K562 (cell line): ENCODE measurements around the gene PXMP2. TPM values are rescaled to one million over a fixed set of nuclear protein-coding genes. Genes with fewer than 3 reads are reported as not detected.
A peak's percentile ranks its signal among the peaks of the same experiment; 100 is the strongest.

ENCODE experiments used
- ATAC-seq: fragments of 200-7000 bp; cut with Tn5 transposase; 3 replicates; pipeline ENCODE4 v1.9.1; 2020; ENCODE audit warnings: moderate library complexity
- BruUV-seq: library from RNA; stranded (reverse); fragments of 400-500 nt; replicated peaks from 2 replicates; lab custom pipeline; 2021; lab: Mats Ljungman, UMichigan
- CTCF ChIA-PET: fragments of 300-600 bp; formaldehyde crosslinking; extraction: SDS; loops from one replicate; lab custom pipeline; 2021; ENCODE audit warnings: low intra/inter-chr PET ratio; lab: Yijun Ruan, JAX
- POLR2A ChIA-PET: fragments of 300-600, 350-650 bp; sonication (Branson Sonifier 250); formaldehyde crosslinking; extraction: SDS; loops from one replicate; lab custom pipeline; 2021; ENCODE audit warnings: antibody characterized with exemption, inconsistent platforms; lab: Yijun Ruan, JAX
- DNase-seq, 4 experiments: peaks; one replicate each; pipeline versions ENCODE4 v3.0.0 to v3.0.0-alpha.2; 2011 to 2018; ENCODE audit warnings: low spot score in 3 of 4, mixed read lengths in 3 of 4; ENCODE audit errors: extremely low read depth in 1 of 4
- FAIRE-seq: peaks from 2 replicates; lab custom pipeline; 2011; peaks lifted over from hg19 to GRCh38; lab: Jason Lieb, UNC
- H2AFZ ChIP-seq: 2 replicates; pipeline ENCODE4 v1.6.0; 2011; ENCODE audit warnings: low read depth, low read length, control low read depth, inconsistent platforms
- H3K27ac ChIP-seq: fragments of 200-600 bp; 3 replicates; pipeline ENCODE4 v1.8.0; 2011; ENCODE audit warnings: low read depth, mild to moderate bottlenecking, control low read depth, inconsistent platforms, low read length, moderate library complexity, mixed read lengths; ENCODE audit errors: extremely low read depth
- H3K27me3 ChIP-seq, 2 experiments: fragments of 300-600 bp in 1 of 2; 2 replicates in 1 of 2; 3 replicates in 1 of 2; pipeline versions ENCODE4 v1.6.0 to v1.8.0; 2011; ENCODE audit warnings: inconsistent platforms in 2 of 2, low read length in 2 of 2, mild to moderate bottlenecking in 1 of 2, mixed read lengths in 1 of 2, moderate library complexity in 1 of 2; ENCODE audit not compliant: control insufficient read depth in 2 of 2, insufficient read depth in 2 of 2
- H3K36me3 ChIP-seq: fragments of 300-600 bp; 3 replicates; pipeline ENCODE4 v1.8.0; 2011; ENCODE audit warnings: mild to moderate bottlenecking, low read length, inconsistent platforms; ENCODE audit not compliant: control insufficient read depth, insufficient read depth
- H3K4me1 ChIP-seq, 2 experiments: fragments of 200-600 bp in 1 of 2; replicated peaks in 1 of 2; 2 replicates in 1 of 2; 3 replicates in 1 of 2; pipeline versions ENCODE4 v1.5.1 to v1.8.0; 2011; ENCODE audit warnings: inconsistent platforms in 2 of 2, low read length in 2 of 2, mild to moderate bottlenecking in 1 of 2, mixed read lengths in 1 of 2, moderate library complexity in 1 of 2; ENCODE audit not compliant: control insufficient read depth in 2 of 2, insufficient read depth in 2 of 2
- H3K4me2 ChIP-seq: 2 replicates; pipeline ENCODE4 v1.6.1; 2011; ENCODE audit warnings: low read length, control low read depth, inconsistent platforms, mixed read lengths; ENCODE audit not compliant: insufficient read depth
- H3K4me3 ChIP-seq: fragments of 200-600 bp; sonication (generic), shearing (Covaris generic); 2 replicates; pipeline ENCODE4 v1.5.1; 2016; ENCODE audit warnings: control low read depth, inconsistent platforms
- H3K79me2 ChIP-seq: fragments of 200-600 bp; 3 replicates; pipeline ENCODE4 v1.8.0; 2011; ENCODE audit warnings: low read length, inconsistent platforms; ENCODE audit not compliant: control insufficient read depth, insufficient read depth
- H3K9ac ChIP-seq, 2 experiments: 2 replicates each; pipeline versions ENCODE4 v1.6.0 to v1.6.1; 2011; ENCODE audit warnings: low read depth in 2 of 2, low read length in 2 of 2, control low read depth in 1 of 2, inconsistent platforms in 1 of 2, mild to moderate bottlenecking in 1 of 2, mixed read lengths in 1 of 2; ENCODE audit not compliant: insufficient read depth in 1 of 2
- H3K9me1 ChIP-seq: one replicate; pipeline ENCODE4 v1.6.0; 2011; ENCODE audit warnings: inconsistent platforms, mild to moderate bottlenecking, low read length, moderate library complexity; ENCODE audit not compliant: control insufficient read depth, insufficient read depth
- H3K9me3 ChIP-seq: replicated peaks from 2 replicates; pipeline ENCODE4 v1.5.1; 2011; ENCODE audit warnings: low read depth, low read length, inconsistent platforms; ENCODE audit not compliant: control insufficient read depth, insufficient read depth
- H4K20me1 ChIP-seq: replicated peaks from 2 replicates; pipeline ENCODE4 v1.6.1; 2011; ENCODE audit warnings: low read length, inconsistent platforms, mixed read lengths; ENCODE audit not compliant: control insufficient read depth, insufficient read depth
- ELF4 ChIP-seq: fragments of 450-650 bp; formaldehyde crosslinking; IDR thresholded peaks from 2 replicates; pipeline ENCODE4 v1.4.0; 2022; ENCODE audit warnings: missing genetic modification characterization
- FOXK1 ChIP-seq: sonication (generic); formaldehyde crosslinking; IDR thresholded peaks from 2 replicates; pipeline ENCODE4 v1.8.0; 2022; ENCODE audit warnings: missing genetic modification reagents, mild to moderate bottlenecking, borderline replicate concordance
- MIER1 ChIP-seq: fragments of 450-650 bp; IDR thresholded peaks from 2 replicates; pipeline ENCODE4 v1.6.1; 2016; ENCODE audit warnings: antibody characterized with exemption, mild to moderate bottlenecking, low read depth
- NFYB ChIP-seq: IDR thresholded peaks from 2 replicates; pipeline ENCODE4 v1.6.1; 2011; ENCODE audit warnings: mild to moderate bottlenecking, moderate library complexity; ENCODE audit not compliant: insufficient read length; ENCODE audit errors: extremely low read depth
- POLR2G ChIP-seq: fragments of 200-400 bp; formaldehyde crosslinking; IDR thresholded peaks from 2 replicates; pipeline ENCODE4 v1.6.1; 2017; ENCODE audit warnings: low read depth, mild to moderate bottlenecking, antibody characterized with exemption, low read length, moderate library complexity
- RBM14 ChIP-seq: fragments of 200-400 bp; formaldehyde crosslinking; IDR thresholded peaks from 2 replicates; pipeline ENCODE4 v1.6.1; 2018; ENCODE audit warnings: low read depth, mild to moderate bottlenecking, low read length, moderate library complexity, borderline replicate concordance; ENCODE audit not compliant: insufficient read depth
- RBM34 ChIP-seq: fragments of 200-400 bp; formaldehyde crosslinking; IDR thresholded peaks from 2 replicates; pipeline ENCODE4 v1.6.1; 2018; ENCODE audit warnings: low read length, borderline replicate concordance; ENCODE audit not compliant: insufficient read depth
- SMARCA5 ChIP-seq: fragments of 450-650 bp; IDR thresholded peaks from 2 replicates; pipeline ENCODE4 v1.6.1; 2016
- SREBF1 ChIP-seq: fragments of 150-350 bp; IDR thresholded peaks from 2 replicates; pipeline ENCODE4 v1.6.1; 2014; ENCODE audit warnings: antibody characterized with exemption, low read depth, low read length, borderline replicate concordance
- TAF7 ChIP-seq: fragments of 450-650 bp; IDR thresholded peaks from 2 replicates; pipeline ENCODE4 v1.6.1; 2016; ENCODE audit warnings: missing genetic modification characterization, missing compliant biosample characterization
- ZNF445 ChIP-seq: fragments of 250-450 bp; sonication (Bioruptor Pico); IDR thresholded peaks from 2 replicates; pipeline ENCODE4 v1.4.0; 2020; ENCODE audit warnings: low read depth, mild to moderate bottlenecking, moderate library complexity
- ZNF584 ChIP-seq: fragments of 200-800 bp; sonication (Bioruptor generic); IDR thresholded peaks from 2 replicates; pipeline ENCODE4 v1.6.1; 2016; ENCODE audit warnings: low read depth, mild to moderate bottlenecking, missing genetic modification characterization, missing compliant biosample characterization
- ZNF764 ChIP-seq: fragments of 250-450 bp; sonication (Bioruptor Pico); IDR thresholded peaks from 2 replicates; pipeline ENCODE4 v1.4.0; 2020; ENCODE audit warnings: low read depth, mild to moderate bottlenecking, moderate library complexity
- WGBS: fragments of 100-300 bp; shearing (Covaris generic); methylation state at CpG from one replicate; pipeline ENCODE4 v1.1.6; 2016; ENCODE audit warnings: low coverage, mixed read lengths; ENCODE audit not compliant: insufficient coverage; ENCODE audit errors: missing lambda C conversion rate; 5-methylcytosine and 5-hydroxymethylcytosine counted together
- in situ Hi-C: fragments of 300-500 bp; cut with MboI; formaldehyde crosslinking; loops from 4 replicates; pipeline ENCODE4 v1.15.0; 2018; ENCODE audit warnings: inconsistent platforms, mixed read lengths
- intact Hi-C: fragments of 100-400 bp; cut with micrococcal nuclease; formaldehyde crosslinking; loops from 2 replicates; pipeline ENCODE4 v1.14.2; 2022
- polyA plus RNA-seq, 8 experiments: library from polyadenylated mRNA; depleted of rRNA in 4 of 8; stranded (reverse) in 5 of 8; unstranded in 3 of 8; fragments of >200 nt; fragmentation: Nextera tagmentation in 2 of 8; fragmentation: Illumina TruSeq in 1 of 8; extraction: Ambion mirVana in 2 of 8; extraction: Trizol in 1 of 8; gene quantifications; 2 replicates each; pipeline versions ENCODE4 v1.2.1 to v1.2.3, GENCODE V29; 2011 to 2014; ENCODE audit warnings: inconsistent platforms in 1 of 8, missing spikeins in 1 of 8
- total RNA-seq, 7 experiments: library from RNA; depleted of rRNA in 6 of 7; stranded (reverse); fragments of >200 nt in 6 of 7; fragmentation: Illumina TruSeq in 2 of 7; extraction: Trizol in 2 of 7; gene quantifications; 2 replicates each; pipeline versions ENCODE4 v1.2.1 to v1.2.3, GENCODE V29; 2011 to 2021; ENCODE audit warnings: low replicate concordance in 1 of 7
- TF ChIP-seq, protein P1 (sequence below): fragments of 450-650 bp; IDR thresholded peaks from 2 replicates; pipeline ENCODE4 v1.6.1; 2016

PXMP2 gene
- total and polyA plus RNA-seq, 9 of the 15 experiments (the other 6 are each of a cell fraction or from before 2014, with no cell fraction given) = 3.0 to 66.1 (median 44.7) TPM

DNA sequence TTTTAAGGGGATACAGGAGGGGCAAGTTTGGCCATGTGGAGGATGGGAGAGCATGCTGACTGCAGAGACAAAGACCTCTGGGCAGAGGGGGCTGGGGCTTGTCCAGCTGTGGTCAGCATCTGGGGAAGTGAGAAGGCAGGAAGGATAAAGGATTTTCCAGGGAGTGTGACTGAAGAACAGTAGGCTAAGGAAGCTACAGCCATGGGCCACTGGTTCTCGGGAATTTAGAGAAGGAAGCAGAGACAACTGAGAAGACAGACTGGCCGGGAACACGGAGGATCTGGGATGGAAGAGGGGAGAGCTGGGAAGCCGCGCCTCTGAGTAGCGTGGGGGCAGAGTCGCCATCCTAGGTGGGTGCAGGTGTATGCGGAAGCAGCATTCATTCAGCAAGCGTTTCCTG lies 16.3 kb downstream of the PXMP2 start:
- FAIRE-seq (no peak), ATAC-seq (no peak), DNase-seq (no peak)
- intact Hi-C loops = no loop called here
- no peaks in the 10 kb centered on the region for H3K9me3 ChIP-seq
- H3K79me2 ChIP-seq = no peaks in the 10 kb centered on the region
- H3K4me3 ChIP-seq = no peak overlapping the region
- BruUV-seq = no TSS peak
- H4K20me1 ChIP-seq = no peaks in the 10 kb centered on the region
- ChIA-PET POLR2A (interaction anchor here (0.6 to 0.8 kb wide), 2 partner anchors 18 to 155 kb away, joined by 3 read pairs; no protein-coding TSS in a partner anchor), CTCF (no interaction called here)
- in situ Hi-C loops = no loop called here
- TF ChIP-seq SMARCA5 (no peak), TAF7 (tag) (no peak), POLR2G (peak; percentile 33; the same call in 1 of the 2 replicates)
- H3K4me2 ChIP-seq = no peak overlapping the region
- H2AFZ ChIP-seq = no peak overlapping the region
- H3K9me1 ChIP-seq = no peaks in the 10 kb centered on the region
- 95% methylated on average over 9 of the region's 9 CpGs for WGBS
- no peaks in the 10 kb centered on the region for H3K27me3 ChIP-seq
- H3K27ac ChIP-seq = no peak overlapping the region
- peak overlapping the region in 1 of 2 experiments; percentile 23; a peak in 1 of 4 replicates for H3K9ac ChIP-seq
- peaks cover 0 to 7% of the 10 kb centered on the region in 2 experiments; a peak in 2 of 5 replicates for H3K4me1 ChIP-seq
- peaks cover 62% of the 10 kb centered on the region for H3K36me3 ChIP-seq

DNA sequence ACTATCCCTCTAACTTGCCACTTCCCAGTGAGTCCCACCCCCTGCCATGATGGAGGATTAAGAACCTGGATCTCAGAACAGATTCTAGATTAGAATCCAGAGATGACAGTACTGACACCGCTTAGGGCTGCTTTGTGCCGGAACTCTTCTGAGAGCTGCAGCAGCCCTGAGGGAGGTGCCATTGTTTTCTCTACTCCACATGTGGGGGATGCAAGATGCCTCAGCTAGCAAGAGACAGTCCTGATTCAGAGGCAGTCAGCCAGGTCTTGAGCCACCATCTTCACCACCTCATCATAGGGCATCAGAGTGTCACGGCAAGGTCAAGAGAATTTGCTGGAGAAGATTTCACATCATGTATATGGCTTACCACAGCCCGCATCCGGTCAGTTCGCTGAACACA lies 19.9 kb downstream of the PXMP2 start:
- H3K9me3 ChIP-seq = no peaks in the 10 kb centered on the region
- H3K4me1 ChIP-seq = peaks cover 2 to 23% of the 10 kb centered on the region in 2 experiments; a peak in 4 of 5 replicates
- ChIA-PET POLR2A (no interaction called here), CTCF (no interaction called here)
- FAIRE-seq (no peak), DNase-seq (no peak), ATAC-seq (no peak)
- no peaks in the 10 kb centered on the region for H3K9me1 ChIP-seq
- intact Hi-C loops = no loop called here
- no peaks in the 10 kb centered on the region for H4K20me1 ChIP-seq
- no peak overlapping the region for H3K4me3 ChIP-seq
- peaks cover 25% of the 10 kb centered on the region for H3K79me2 ChIP-seq
- no peak overlapping the region for H3K27ac ChIP-seq
- in situ Hi-C loops = no loop called here
- no peak overlapping the region for H3K4me2 ChIP-seq
- no peak overlapping the region for H3K9ac ChIP-seq
- peaks cover 33% of the 10 kb centered on the region; the same call in 2 of the 3 replicates for H3K36me3 ChIP-seq
- no peak for TF ChIP-seq MIER1
- no peak for TF ChIP-seq FOXK1
- no peak for TF ChIP-seq ZNF445 (CRISPR knock-in tag)
- TF ChIP-seq RBM34 = no peak
- no peak for TF ChIP-seq ZNF764 (CRISPR knock-in tag)
- TF ChIP-seq SREBF1 = no peak
- TF ChIP-seq RBM14 = no peak
- TF ChIP-seq, protein P1, sequence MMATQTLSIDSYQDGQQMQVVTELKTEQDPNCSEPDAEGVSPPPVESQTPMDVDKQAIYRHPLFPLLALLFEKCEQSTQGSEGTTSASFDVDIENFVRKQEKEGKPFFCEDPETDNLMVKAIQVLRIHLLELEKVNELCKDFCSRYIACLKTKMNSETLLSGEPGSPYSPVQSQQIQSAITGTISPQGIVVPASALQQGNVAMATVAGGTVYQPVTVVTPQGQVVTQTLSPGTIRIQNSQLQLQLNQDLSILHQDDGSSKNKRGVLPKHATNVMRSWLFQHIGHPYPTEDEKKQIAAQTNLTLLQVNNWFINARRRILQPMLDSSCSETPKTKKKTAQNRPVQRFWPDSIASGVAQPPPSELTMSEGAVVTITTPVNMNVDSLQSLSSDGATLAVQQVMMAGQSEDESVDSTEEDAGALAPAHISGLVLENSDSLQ = no peak
- no peak for TF ChIP-seq ZNF584 (CRISPR knock-in tag)
- TF ChIP-seq ELF4 = no peak
- no peak for TF ChIP-seq NFYB
- no TSS peak for BruUV-seq
- WGBS = 84% methylated on average over 6 of the region's 6 CpGs
- no peak overlapping the region for H2AFZ ChIP-seq
- no peaks in the 10 kb centered on the region for H3K27me3 ChIP-seq
